Pulmonary artery endothelial cell (primary cell): ENCODE results near the gene ATP5PB. TPM values are rescaled to one million over a fixed set of nuclear protein-coding genes. Genes with fewer than 3 reads are reported as not detected.

Experiments
- DNase-seq: peaks from one replicate; pipeline ENCODE4 v3.0.0-alpha.2; 2011; ENCODE audit warnings: low read depth, low spot score
- total RNA-seq: library from RNA; depleted of rRNA; stranded (reverse); fragments of >200 nt; gene quantifications from 2 replicates; pipeline ENCODE4 v1.2.3, GENCODE V29; 2014

The ATP5PB gene
- total RNA-seq, 1 donor from 2014 or later = 284 TPM

DNA sequence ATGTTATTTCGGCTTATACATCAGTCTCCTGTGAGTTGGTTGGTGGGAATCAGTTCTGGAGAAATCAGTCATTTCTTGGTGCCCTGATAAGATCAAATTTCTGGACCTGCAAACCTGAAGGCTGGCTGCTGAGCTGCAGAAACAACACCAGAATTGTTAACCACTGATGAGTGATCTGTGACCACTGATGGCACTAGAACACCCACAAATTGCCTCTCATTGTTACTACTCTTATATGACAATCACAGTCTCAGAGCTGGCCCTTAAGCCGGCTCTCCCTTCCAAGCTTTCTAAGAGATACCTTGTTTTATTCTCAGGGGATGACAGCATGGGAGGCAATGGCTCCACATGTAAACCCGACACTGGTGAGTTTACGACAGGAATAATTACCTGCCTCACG lies 26.4 kb downstream of the ATP5PB start:
- no peak for DNase-seq

DNA sequence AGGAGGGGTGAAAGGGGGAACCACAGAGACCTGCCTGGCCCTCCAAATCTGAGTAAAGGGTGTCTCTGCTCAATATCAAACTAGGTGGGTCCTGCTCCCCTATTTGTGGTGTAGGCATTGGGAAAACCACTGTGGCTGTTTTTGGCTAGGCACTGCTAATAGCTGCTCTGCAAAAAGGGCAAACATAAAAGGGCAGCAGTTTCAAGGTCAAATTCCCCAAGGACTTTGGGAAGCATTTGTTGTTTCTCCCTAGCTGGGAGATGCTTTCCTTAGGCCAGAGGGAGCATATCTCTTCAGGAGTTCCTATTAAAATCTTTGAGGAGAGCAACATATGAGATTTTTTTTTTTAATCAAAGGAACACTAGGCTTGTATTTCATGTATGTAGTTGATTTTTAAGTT lies 26.9 kb downstream of the ATP5PB start:
- DNase-seq = no peak

DNA sequence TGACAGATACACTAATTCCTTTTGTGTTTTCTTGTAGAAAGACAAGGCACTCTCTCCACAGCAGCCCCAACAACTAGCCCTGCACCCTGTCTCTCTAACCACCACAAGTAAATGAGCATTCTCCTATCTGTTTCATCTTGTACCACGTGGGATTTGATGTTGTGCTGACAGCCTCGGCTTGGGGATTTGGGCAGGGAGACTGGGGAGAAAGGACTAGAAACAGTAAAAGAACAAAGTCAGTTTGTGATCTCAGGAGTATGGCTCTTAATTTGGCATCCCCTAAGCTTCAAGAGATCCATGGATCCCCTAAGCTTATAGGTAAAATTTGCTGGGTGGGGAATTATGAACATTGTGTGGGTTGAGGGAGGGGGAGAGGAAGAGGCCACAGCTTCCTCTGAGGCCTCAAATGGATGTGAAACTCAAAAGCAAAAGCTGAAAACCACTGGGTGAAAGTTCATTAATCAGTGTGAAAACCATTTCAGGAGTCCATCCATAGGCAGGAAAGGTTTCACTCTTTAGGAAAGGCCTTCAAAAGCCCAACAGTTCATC lies 27.6 kb downstream of the ATP5PB start:
- DNase-seq = no peak

GRCh38 chr1:111480674-111481073 lies 31.4 kb downstream of the ATP5PB start:
- no peak for DNase-seq

DNA sequence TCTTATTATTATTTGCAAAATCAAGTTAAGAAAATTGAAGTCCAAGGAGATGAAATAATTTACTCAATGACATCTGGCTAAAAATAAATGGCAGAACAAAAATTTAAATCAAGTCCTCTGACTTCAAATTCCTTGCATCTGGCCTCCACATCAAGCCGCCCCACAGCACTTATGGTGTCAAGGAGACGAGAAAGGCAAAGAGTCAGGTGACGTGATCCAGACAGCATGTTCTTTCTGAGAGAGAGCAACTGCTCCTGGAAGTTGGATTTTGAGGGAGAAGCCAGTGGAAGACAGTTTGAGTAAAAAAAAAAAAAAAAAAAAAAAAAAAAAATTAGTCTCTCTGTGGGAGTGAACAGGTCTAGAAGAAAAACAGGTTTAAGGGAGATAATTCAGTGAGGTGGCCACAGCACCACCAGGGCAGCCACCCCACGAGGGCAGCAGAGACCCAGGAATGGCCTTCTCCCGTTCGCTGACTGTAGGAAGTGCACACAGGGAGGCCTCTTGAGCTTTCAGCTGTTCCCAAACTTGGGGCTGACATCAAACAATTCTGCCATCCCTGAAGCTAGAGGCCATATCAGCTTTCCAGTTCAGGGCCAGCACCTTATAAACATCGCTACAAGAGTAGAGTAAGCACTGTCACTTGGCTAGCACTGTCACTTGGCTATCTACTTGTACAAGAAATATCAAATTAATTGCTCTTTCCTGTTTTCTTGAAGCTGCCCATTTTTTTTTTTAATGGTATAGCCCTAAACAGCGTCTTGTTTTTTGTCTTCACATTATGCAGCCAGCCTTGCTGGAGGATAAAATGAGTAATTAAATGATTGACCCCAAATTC lies 32.3 kb downstream of the ATP5PB start:
- no peak for DNase-seq

DNA sequence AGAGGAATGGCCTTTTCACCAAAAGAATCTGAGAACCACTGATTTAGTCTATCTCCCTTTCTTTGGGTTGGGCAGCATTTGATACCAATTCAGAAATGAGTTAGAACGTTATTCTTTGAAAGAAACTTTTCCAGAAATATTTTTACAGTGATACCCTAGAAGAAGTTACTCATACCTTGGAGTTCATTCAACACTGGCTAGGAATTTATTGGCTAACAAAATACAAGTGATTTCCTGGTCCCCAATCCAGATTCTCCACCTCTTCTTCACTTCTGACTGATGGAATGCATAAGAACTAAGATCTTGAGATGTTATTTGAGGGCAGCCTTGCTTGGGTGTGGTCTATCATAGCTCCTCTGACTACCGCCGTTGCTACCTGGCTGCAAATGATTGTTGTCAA lies 33.9 kb downstream of the ATP5PB start:
- no peak for DNase-seq

GRCh38 chr1:111483876-111484275 lies 34.6 kb downstream of the ATP5PB start:
- DNase-seq = no peak

DNA sequence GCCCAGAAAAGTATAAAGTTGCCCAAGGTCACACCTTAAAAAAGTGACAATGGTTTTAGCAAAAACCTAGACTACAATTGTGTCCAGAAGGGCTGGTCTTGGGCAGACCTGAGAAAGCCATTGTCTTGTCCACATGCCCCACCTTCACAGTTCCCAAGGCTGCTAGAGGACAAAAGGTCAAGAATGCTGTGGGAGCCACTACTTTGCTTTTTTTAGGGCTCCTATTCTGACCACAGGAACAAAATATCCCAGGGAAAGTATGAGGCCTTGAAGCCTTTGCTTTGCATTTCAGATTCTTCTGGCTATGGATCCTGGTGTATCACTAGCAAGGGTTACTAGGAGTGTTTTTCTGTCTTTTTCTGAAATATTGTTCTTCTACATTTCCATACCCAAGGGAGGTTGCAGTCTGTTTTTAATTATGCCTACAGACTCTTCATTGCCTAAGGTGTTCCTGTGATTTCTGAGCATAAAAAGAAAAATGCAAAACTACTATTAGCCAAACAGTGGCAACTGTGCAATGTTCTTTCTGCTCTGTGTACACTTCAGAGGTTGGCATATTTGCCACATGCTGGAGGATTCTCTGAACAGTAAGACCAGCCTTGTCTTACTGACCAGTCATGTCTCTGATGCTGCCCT lies 35.2 kb downstream of the ATP5PB start:
- no peak for DNase-seq

GRCh38 chr1:111486431-111486830 lies 37.2 kb downstream of the ATP5PB start:
- DNase-seq = no peak

DNA sequence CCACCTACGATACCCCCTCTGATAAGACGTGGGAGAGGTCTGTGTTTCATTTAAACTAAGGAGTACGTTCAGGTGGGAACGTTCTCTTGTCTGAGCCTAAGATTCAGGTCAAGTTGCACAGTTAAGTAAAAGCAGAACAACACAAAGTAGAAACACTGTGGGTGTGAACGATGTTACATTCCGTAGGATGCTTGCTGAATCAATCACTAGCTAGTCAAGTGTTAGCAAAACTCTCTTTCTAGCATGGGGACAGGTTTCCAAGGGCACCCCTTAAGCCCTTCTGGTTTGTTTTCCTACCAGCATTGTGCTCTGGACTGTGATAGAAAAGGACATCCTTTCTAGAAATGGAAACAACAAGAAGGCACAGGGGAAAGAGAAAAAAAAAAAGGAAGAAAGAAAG lies 37.9 kb downstream of the ATP5PB start:
- no peak for DNase-seq

DNA sequence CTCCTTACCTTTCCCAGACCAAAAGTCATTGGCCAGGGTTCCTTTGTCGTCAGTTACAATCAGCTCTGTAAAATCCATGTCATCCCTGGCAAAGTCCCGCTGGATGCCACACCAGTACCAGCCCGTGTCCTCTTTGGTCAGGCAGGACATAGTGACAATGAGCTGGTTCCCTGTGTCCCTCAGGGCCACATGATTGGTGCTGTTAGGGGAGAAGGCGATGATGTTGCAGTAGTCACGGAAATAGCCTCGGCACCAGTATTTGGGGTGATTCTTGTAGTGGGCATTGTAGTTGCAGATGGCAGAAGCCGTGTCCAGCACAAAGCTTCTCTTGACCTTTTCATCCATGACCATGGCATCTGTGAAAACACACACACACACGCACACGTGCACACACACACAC lies 39.4 kb downstream of the ATP5PB start:
- DNase-seq = no peak

- DNase-seq = no peak
Measured at GRCh38 chr1:111489604-111490003, 40.3 kb downstream of the ATP5PB start.

GRCh38 chr1:111490220-111490619 lies 41.0 kb downstream of the ATP5PB start:
- DNase-seq = no peak

DNA sequence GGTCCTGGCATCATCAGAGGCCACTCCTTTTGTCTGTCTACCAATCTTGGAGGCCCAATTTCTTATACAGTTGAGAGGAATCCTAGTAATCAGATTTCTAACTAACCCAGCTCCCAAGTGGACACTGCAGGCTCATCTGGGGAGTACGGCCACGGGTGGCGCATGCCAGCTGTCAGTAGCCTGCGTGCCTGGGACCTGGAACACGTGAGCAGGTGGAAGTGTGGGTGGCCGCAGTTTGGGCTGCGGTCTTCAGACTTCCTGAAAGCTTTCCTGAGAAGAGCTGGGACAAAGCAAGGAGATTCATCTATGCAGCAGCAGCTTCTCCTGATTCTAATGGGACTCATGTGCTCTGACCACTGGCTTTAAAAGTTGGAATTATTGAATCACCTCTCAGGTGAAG lies 41.8 kb downstream of the ATP5PB start:
- no peak for DNase-seq

DNA sequence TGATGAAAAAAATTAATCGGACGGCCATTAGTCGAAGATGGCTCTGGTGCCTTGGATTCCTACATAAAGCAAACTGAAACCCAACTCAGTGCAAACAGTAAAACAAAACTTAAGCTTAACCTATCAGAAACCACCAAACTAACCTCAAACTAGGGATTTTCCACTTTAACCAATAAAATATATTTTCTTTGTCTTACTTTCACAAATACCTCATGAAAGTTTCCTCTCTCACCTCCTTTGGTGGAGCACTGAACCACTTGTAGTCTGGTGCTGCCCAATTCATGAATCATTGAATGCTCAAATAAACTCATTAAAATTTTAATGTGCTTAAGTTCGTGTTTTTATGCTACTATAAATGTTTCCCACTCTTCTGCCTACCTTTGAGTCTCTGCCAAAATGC lies 47.1 kb downstream of the ATP5PB start:
- DNase-seq = no peak

GRCh38 chr1:111497592-111497991 lies 48.3 kb downstream of the ATP5PB start:
- no peak for DNase-seq

DNA sequence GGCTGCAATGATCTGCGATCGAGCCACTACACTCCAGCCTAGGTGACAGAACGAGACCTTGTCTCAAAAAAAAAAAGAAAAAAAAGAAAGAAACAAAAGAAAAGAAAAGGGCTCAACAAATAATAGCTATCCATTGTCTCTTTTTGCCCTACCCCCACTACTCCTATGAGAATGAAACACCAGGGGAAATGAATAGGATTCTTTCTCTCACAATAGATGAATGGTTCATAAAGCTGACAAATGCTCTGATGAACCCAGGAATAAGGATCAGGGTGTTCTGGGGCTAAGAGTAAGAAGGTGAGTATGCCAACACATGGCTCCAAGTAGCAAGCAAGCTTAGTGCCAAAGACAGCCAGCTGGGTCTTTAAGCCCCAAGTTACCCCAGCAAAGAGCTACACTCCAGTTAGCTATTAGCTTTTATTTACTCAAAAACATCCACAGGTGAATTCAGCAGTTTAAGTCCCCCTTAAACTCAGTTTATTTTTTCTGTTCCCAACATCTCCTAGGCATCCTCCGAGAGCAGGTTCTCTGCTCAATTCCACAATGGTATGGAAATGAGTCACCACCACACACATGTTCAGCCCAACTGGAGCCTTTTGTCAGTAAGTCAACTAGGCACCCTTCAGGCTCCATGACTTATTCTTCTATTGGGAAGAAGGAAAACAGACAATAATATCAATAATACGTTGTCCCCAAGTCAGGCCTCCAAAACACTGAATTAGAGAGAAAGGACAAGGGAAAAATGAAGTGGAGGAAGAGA lies 49.9 kb downstream of the ATP5PB start:
- no peak for DNase-seq

- DNase-seq = no peak
Measured at GRCh38 chr1:111501645-111502044, 52.4 kb downstream of the ATP5PB start.

GRCh38 chr1:111503585-111504060 lies 54.4 kb downstream of the ATP5PB start, which contains the start of the genes ADORA3 and TMIGD3:
TSS of gene ADORA3 (minus strand) at chr1:111503633. CDS start at chr1:111503354, 279 bp downstream.
TSS of gene TMIGD3 (minus strand) at chr1:111503633. CDS start at chr1:111503354, 279 bp downstream.
- no peak for DNase-seq

DNA sequence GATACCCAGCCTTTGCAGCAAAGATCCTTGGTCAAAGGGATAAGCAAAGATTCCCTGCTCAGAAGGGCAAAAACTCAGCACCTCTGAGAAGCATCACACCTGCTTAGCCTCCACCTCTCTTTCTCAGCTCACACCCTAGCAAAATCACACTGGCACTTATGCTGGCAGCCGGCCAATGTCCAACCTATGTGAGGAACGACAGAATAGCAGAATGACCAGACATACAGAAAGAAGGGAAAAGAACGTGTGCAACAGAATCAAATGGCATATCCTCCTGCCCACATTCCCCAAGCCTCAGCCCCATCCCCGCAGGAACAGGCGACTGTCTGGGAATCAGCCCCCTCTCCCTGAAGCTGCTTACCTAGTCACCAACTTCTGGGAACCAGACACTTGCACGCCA lies 54.8 kb downstream of the ATP5PB start:
- no peak for DNase-seq

- no peak for DNase-seq
Measured at GRCh38 chr1:111505641-111506119, 56.4 kb downstream of the ATP5PB start.

GRCh38 chr1:111506561-111506960 lies 57.3 kb downstream of the ATP5PB start:
- no peak for DNase-seq
